Adrenal gland (tissue), 5 donors: ENCODE results near the gene ATP5PB.

ENCODE experiments used
- CTCF ChIP-seq, 6 experiments: fragments of 450-650 bp in 4 of 6; fragments of 200-600 bp in 2 of 6; sonication (generic) in 1 of 6; IDR thresholded peaks; 1 replicate in 5 of 6; 2 replicates in 1 of 6; pipeline versions ENCODE4 v1.5.1 to v1.8.0; 2016 to 2021; ENCODE audit warnings: antibody characterized with exemption in 6 of 6, mild to moderate bottlenecking in 2 of 6, moderate library complexity in 1 of 6
- POLR2A ChIP-seq, 2 donors: fragments of 450-650 bp; IDR thresholded peaks; one replicate each; pipeline ENCODE4 v1.6.1; 2017; ENCODE audit warnings: antibody characterized with exemption in 2 of 2, mild to moderate bottlenecking in 2 of 2, moderate library complexity in 1 of 2
- donor health status: DM: no; HTN: no; CAD: no.

- TF ChIP-seq POLR2A (IDR thresholded peaks at IDR 0.05) (no peak), CTCF (IDR thresholded peaks at IDR 0.05) (no peak)
Measured at GRCh38 chr1:111509997-111510375, 60.7 kb downstream of the ATP5PB start.
